HCT116 (cell line): ENCODE results near the gene KMT2B. TPM values are rescaled to one million over a fixed set of nuclear protein-coding genes. Genes with fewer than 3 reads are reported as not detected.

Source experiments
- ATAC-seq: fragments of 200-7000 bp; cut with Tn5 transposase; 2 replicates; pipeline ENCODE4 v1.9.1; 2020; ENCODE audit warnings: mild to moderate bottlenecking, moderate library complexity
- BruUV-seq: library from RNA; stranded (reverse); fragments of 400-500 nt; replicated peaks from 2 replicates; lab custom pipeline; 2021; lab: Mats Ljungman, UMichigan
- CTCF ChIA-PET: fragments of 300-600 bp; sonication (Branson Sonifier 250); formaldehyde crosslinking; loops from one replicate; lab custom pipeline; 2021; ENCODE audit warnings: antibody characterized with exemption; lab: Charles Lee
- POLR2A ChIA-PET: fragments of 300-600, 350-600 bp; sonication (Branson Sonifier 250); formaldehyde crosslinking; loops from one replicate; lab custom pipeline; 2021; ENCODE audit warnings: antibody characterized with exemption; lab: Charles Lee
- RAD21 ChIA-PET, 2 experiments: fragments of 300-600 bp; sonication (Branson Sonifier 250); formaldehyde crosslinking; loops; one replicate each; lab custom pipeline; 2023; ENCODE audit warnings: low total read pairs in 2 of 2; ENCODE audit not compliant: uncharacterized antibody in 2 of 2, unreplicated experiment in 2 of 2, low non-redundant PET in 1 of 2; lab: Charles Lee
- DNase-seq: peaks from one replicate; pipeline ENCODE4 v3.0.0-alpha.2; 2010; ENCODE audit warnings: low read depth, low spot score
- H2AFZ ChIP-seq: fragments of 200-600 bp; shearing (Covaris generic), sonication (generic); 2 replicates; pipeline ENCODE4 v1.6.1; 2017; ENCODE audit warnings: low read depth, mixed run types, mixed read lengths, antibody characterized with exemption, low read length; ENCODE audit not compliant: poor library complexity, severe bottlenecking
- H3K27ac ChIP-seq: 2 replicates; pipeline ENCODE4 v1.5.1; 2012; ENCODE audit warnings: low read depth, low read length
- H3K27me3 ChIP-seq: fragments of 200-600 bp; sonication (generic); 2 replicates; pipeline ENCODE4 v1.6.1; 2016; ENCODE audit warnings: mixed run types, low read length, mixed read lengths; ENCODE audit not compliant: insufficient read depth
- H3K36me3 ChIP-seq, 2 experiments: fragments of 200-500 bp in 1 of 2; fragments of 200-600 bp in 1 of 2; sonication (Bioruptor generic) in 1 of 2; sonication (generic) in 1 of 2; 2 replicates each; pipeline versions ENCODE4 v1.5.1 to v1.6.1; 2014 to 2016; ENCODE audit warnings: low read length in 2 of 2, inconsistent platforms in 1 of 2, mixed read lengths in 1 of 2, mixed run types in 1 of 2; ENCODE audit not compliant: insufficient read depth in 2 of 2, control insufficient read depth in 1 of 2
- H3K4me1 ChIP-seq, 2 experiments: fragments of 200-600 bp in 1 of 2; sonication (generic) in 1 of 2; 2 replicates each; pipeline versions ENCODE4 v1.5.1 to v1.6.1; 2012 to 2017; ENCODE audit warnings: low read length in 2 of 2, inconsistent platforms in 1 of 2, mild to moderate bottlenecking in 1 of 2, mixed read lengths in 1 of 2, mixed run types in 1 of 2, moderate library complexity in 1 of 2; ENCODE audit not compliant: insufficient read depth in 2 of 2, control insufficient read depth in 1 of 2
- H3K4me2 ChIP-seq: fragments of 200-600 bp; sonication (generic); 2 replicates; pipeline ENCODE4 v1.6.1; 2017; ENCODE audit warnings: mixed run types, low read length, mixed read lengths
- H3K4me3 ChIP-seq, 2 experiments: fragments of 200-600 bp in 1 of 2; sonication (generic) in 1 of 2; replicated peaks in 1 of 2; 2 replicates each; pipeline ENCODE4 v1.5.1; 2011 to 2016; ENCODE audit warnings: low read length in 2 of 2, control low read depth in 1 of 2, low read depth in 1 of 2, mild to moderate bottlenecking in 1 of 2, mixed read lengths in 1 of 2, mixed run types in 1 of 2
- H3K79me2 ChIP-seq: fragments of 200-600 bp; sonication (generic); 2 replicates; pipeline ENCODE4 v1.6.1; 2017; ENCODE audit warnings: mild to moderate bottlenecking, mixed run types, low read length, moderate library complexity, mixed read lengths; ENCODE audit not compliant: insufficient read depth
- H3K9ac ChIP-seq: fragments of 200-600 bp; sonication (generic); 2 replicates; pipeline ENCODE4 v1.6.1; 2016; ENCODE audit warnings: low read length, mixed read lengths
- H3K9me2 ChIP-seq: fragments of 200-600 bp; sonication (generic), shearing (Covaris generic); 2 replicates; pipeline ENCODE4 v1.6.1; 2017; ENCODE audit warnings: mixed run types, mild to moderate bottlenecking, moderate library complexity; ENCODE audit not compliant: insufficient read depth
- H3K9me3 ChIP-seq, 2 experiments: fragments of 200-500 bp in 1 of 2; fragments of 200-600 bp in 1 of 2; sonication (Bioruptor generic) in 1 of 2; sonication (generic) in 1 of 2; 2 replicates each; pipeline ENCODE4 v1.6.1; 2014 to 2017; ENCODE audit warnings: low read length in 2 of 2, mixed read lengths in 2 of 2, inconsistent platforms in 1 of 2, low read depth in 1 of 2, mild to moderate bottlenecking in 1 of 2, mixed run types in 1 of 2, moderate library complexity in 1 of 2; ENCODE audit not compliant: control insufficient read depth in 1 of 2, insufficient read depth in 1 of 2
- H4K20me1 ChIP-seq: fragments of 200-600 bp; sonication (generic), shearing (Covaris generic); 2 replicates; pipeline ENCODE4 v1.6.1; 2017; ENCODE audit warnings: mixed run types, mild to moderate bottlenecking, moderate library complexity; ENCODE audit not compliant: insufficient read depth
- ATF3 ChIP-seq: IDR thresholded peaks from 2 replicates; pipeline ENCODE4 v1.6.1; 2012
- CBX3 ChIP-seq: IDR thresholded peaks from 2 replicates; pipeline ENCODE4 v1.6.1; 2012; ENCODE audit warnings: low read depth
- CEBPB ChIP-seq: IDR thresholded peaks from 2 replicates; pipeline ENCODE4 v1.6.1; 2012; ENCODE audit warnings: low read depth
- CTCF ChIP-seq, 3 experiments: fragments of 200-600 bp in 1 of 3; sonication (generic) in 1 of 3; IDR thresholded peaks in 2 of 3; conservative IDR thresholded peaks in 1 of 3; 2 replicates each; pipeline ENCODE4 v1.5.1; 2012 to 2017; ENCODE audit warnings: low read depth in 2 of 3, low read length in 2 of 3, antibody characterized with exemption in 1 of 3, borderline replicate concordance in 1 of 3, control low read depth in 1 of 3, mild to moderate bottlenecking in 1 of 3, mixed read lengths in 1 of 3, mixed run types in 1 of 3, moderate library complexity in 1 of 3; ENCODE audit not compliant: insufficient read depth in 1 of 3
- EGR1 ChIP-seq: IDR thresholded peaks from 2 replicates; pipeline ENCODE4 v1.6.1; 2012; ENCODE audit warnings: low read depth
- ELF1 ChIP-seq: IDR thresholded peaks from 2 replicates; pipeline ENCODE4 v1.6.1; 2012; ENCODE audit warnings: low read depth, borderline replicate concordance
- EZH2 ChIP-seq: fragments of 200-600 bp; sonication (generic); IDR thresholded peaks from 2 replicates; pipeline ENCODE4 v1.6.1; 2017; ENCODE audit warnings: antibody characterized with exemption, mixed run types
- EZH2phosphoT487 ChIP-seq: fragments of 200-600 bp; IDR thresholded peaks from 2 replicates; pipeline ENCODE4 v1.6.1; 2018; ENCODE audit warnings: antibody characterized with exemption, borderline replicate concordance
- JUND ChIP-seq: IDR thresholded peaks from 2 replicates; pipeline ENCODE4 v1.6.1; 2012
- POLR2AphosphoS5 ChIP-seq: IDR thresholded peaks from 2 replicates; pipeline ENCODE4 v1.6.1; 2011; ENCODE audit warnings: mild to moderate bottlenecking, low read depth, low read length, moderate library complexity
- RAD21 ChIP-seq: IDR thresholded peaks from 2 replicates; pipeline ENCODE4 v1.6.1; 2012; ENCODE audit warnings: low read depth, mild to moderate bottlenecking
- SIN3A ChIP-seq: IDR thresholded peaks from 2 replicates; pipeline ENCODE4 v1.6.1; 2012; ENCODE audit warnings: low read depth
- SP1 ChIP-seq: IDR thresholded peaks from 2 replicates; pipeline ENCODE4 v1.6.1; 2012; ENCODE audit warnings: low read depth
- TCF7L2 ChIP-seq: IDR thresholded peaks from 2 replicates; pipeline ENCODE4 v1.7.0; 2011; ENCODE audit warnings: borderline replicate concordance, inconsistent platforms; ENCODE audit not compliant: insufficient read depth, insufficient read length; ENCODE audit errors: extremely low read depth
- YY1 ChIP-seq: IDR thresholded peaks from 2 replicates; pipeline ENCODE4 v1.6.1; 2011; ENCODE audit warnings: low read length, low read depth, moderate library complexity, mild to moderate bottlenecking; ENCODE audit not compliant: insufficient replicate concordance; ENCODE audit errors: extremely low read depth
- ZFX ChIP-seq: fragments of 450-650 bp; IDR thresholded peaks from 2 replicates; pipeline ENCODE4 v1.6.1; 2017
- ZNF274 ChIP-seq: fragments of 200-500 bp; sonication (Bioruptor generic); IDR thresholded peaks from 2 replicates; pipeline ENCODE4 v1.6.1; 2014; ENCODE audit warnings: mild to moderate bottlenecking, low read depth, low read length, inconsistent platforms
- intact Hi-C: fragments of 100-400 bp; cut with micrococcal nuclease; formaldehyde crosslinking; loops from 2 replicates; pipeline ENCODE4 v1.10.0; 2022
- total RNA-seq: library from RNA; stranded (reverse); gene quantifications from one replicate; pipeline ENCODE4 v1.2.1, GENCODE V29; 2021; ENCODE audit not compliant: unreplicated experiment
- TF ChIP-seq, protein P1 (sequence below): IDR thresholded peaks from 2 replicates; pipeline ENCODE4 v1.6.1; 2011; ENCODE audit warnings: mild to moderate bottlenecking, low read length, moderate library complexity; ENCODE audit not compliant: insufficient replicate concordance; ENCODE audit errors: extremely low read depth
- TF ChIP-seq, protein P2 (sequence below): IDR thresholded peaks from 2 replicates; pipeline ENCODE4 v1.6.1; 2012

KMT2B gene
- total RNA-seq, 1 experiment from 2014 or later = 29.9 TPM

DNA sequence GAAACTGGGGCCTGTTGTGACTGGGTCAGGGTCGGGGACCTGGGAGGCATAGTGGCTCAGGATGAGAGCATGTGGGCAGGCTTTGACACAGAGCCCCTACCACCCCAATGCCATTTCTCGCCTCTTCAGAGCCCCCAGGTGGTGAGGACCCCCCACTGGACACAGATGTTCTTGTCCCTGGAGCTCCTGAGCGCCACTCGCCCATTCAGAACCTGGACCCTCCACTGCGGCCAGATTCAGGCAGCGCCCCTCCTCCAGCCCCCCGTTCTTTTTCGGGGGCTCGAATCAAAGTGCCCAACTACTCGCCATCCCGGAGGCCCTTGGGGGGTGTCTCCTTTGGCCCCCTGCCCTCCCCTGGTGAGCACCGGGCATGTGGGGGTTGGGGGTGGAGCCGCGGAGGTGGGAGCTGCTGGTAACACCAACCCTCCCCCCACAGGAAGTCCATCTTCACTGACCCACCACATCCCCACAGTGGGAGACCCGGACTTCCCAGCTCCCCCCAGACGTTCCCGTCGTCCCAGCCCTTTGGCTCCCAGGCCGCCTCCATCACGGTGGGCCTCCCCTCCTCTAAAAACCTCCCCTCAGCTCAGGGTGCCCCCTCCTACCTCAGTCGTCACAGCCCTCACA lies 14.1 kb downstream of the KMT2B start (continued):
- TF ChIP-seq TCF7L2 (no peak), EZH2 (no peak), RAD21 (no peak), SP1 (no peak), ZNF274 (no peak), JUND (no peak)
- TF ChIP-seq, all 23 proteins: peak for 0

- BruUV-seq = no TSS peak
- H3K79me2 ChIP-seq = no peaks in the 10 kb centered on the region
- no peak overlapping the region for H3K4me3 ChIP-seq
- H3K27me3 ChIP-seq = no peaks in the 10 kb centered on the region
- no peak overlapping the region for H2AFZ ChIP-seq
- intact Hi-C loops = no loop called here
- no peaks in the 10 kb centered on the region for H3K4me1 ChIP-seq
- H3K4me2 ChIP-seq = no peak overlapping the region
- no peaks in the 10 kb centered on the region for H3K9me2 ChIP-seq
- H3K9me3 ChIP-seq = no peaks in the 10 kb centered on the region
- no peak overlapping the region for H3K9ac ChIP-seq
- TF ChIP-seq, protein P1, sequence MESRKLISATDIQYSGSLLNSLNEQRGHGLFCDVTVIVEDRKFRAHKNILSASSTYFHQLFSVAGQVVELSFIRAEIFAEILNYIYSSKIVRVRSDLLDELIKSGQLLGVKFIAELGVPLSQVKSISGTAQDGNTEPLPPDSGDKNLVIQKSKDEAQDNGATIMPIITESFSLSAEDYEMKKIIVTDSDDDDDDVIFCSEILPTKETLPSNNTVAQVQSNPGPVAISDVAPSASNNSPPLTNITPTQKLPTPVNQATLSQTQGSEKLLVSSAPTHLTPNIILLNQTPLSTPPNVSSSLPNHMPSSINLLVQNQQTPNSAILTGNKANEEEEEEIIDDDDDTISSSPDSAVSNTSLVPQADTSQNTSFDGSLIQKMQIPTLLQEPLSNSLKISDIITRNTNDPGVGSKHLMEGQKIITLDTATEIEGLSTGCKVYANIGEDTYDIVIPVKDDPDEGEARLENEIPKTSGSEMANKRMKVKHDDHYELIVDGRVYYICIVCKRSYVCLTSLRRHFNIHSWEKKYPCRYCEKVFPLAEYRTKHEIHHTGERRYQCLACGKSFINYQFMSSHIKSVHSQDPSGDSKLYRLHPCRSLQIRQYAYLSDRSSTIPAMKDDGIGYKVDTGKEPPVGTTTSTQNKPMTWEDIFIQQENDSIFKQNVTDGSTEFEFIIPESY = no peak
- TF ChIP-seq JUND (no peak), ZFX (no peak), EGR1 (no peak), POLR2AphosphoS5 (no peak), TCF7L2 (no peak), EZH2phosphoT487 (no peak), YY1 (no peak), ATF3 (no peak), EZH2 (no peak), CTCF (IDR thresholded peaks at IDR 0.05 in 2 of 3, conservative IDR thresholded peaks at IDR 0.05 in 1 of 3; ENCODE audit: borderline replicate concordance in 1 of 3, insufficient read depth in 1 of 3, low read depth in 2 of 3, low read length in 2 of 3) (no peak), CBX3 (no peak), CEBPB (no peak), ELF1 (no peak), RAD21 (no peak), SIN3A (no peak)
- TF ChIP-seq, protein P2, sequence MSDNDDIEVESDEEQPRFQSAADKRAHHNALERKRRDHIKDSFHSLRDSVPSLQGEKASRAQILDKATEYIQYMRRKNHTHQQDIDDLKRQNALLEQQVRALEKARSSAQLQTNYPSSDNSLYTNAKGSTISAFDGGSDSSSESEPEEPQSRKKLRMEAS = no peak
- POLR2A ChIA-PET = no interaction called here
- DNase-seq = no peak
- H4K20me1 ChIP-seq = no peaks in the 10 kb centered on the region
- CTCF ChIA-PET = no interaction called here
- no peak for ATAC-seq
- peaks cover 41 to 54% of the 10 kb centered on the region in 2 experiments for H3K36me3 ChIP-seq
- no peak overlapping the region for H3K27ac ChIP-seq
- RAD21 ChIA-PET = no interaction called here
Measured at GRCh38 chr19:35732540-35733179, 14.9 kb downstream of the KMT2B start.
